NB4 (cell line): ENCODE data around the gene LMBRD2.

ENCODE experiments used
- CTCF ChIP-seq: IDR thresholded peaks from one replicate; pipeline ENCODE4 v1.5.1; 2012; ENCODE audit warnings: low read depth, low read length
- MYC ChIP-seq: IDR thresholded peaks from 2 replicates; pipeline ENCODE4 v1.6.1; 2011; ENCODE audit warnings: low read depth, low read length
- POLR2A ChIP-seq: IDR thresholded peaks from 2 replicates; pipeline ENCODE4 v1.6.1; 2011; ENCODE audit warnings: mild to moderate bottlenecking; ENCODE audit not compliant: insufficient read length; ENCODE audit errors: extremely low read depth

- TF ChIP-seq POLR2A (no peak), CTCF (no peak), MYC (no peak)
Observed at GRCh38 chr5:36177154-36177553, 25.5 kb upstream of the LMBRD2 start.
